ENCODE results near the gene EEPD1.

Gene EEPD1

DNA sequence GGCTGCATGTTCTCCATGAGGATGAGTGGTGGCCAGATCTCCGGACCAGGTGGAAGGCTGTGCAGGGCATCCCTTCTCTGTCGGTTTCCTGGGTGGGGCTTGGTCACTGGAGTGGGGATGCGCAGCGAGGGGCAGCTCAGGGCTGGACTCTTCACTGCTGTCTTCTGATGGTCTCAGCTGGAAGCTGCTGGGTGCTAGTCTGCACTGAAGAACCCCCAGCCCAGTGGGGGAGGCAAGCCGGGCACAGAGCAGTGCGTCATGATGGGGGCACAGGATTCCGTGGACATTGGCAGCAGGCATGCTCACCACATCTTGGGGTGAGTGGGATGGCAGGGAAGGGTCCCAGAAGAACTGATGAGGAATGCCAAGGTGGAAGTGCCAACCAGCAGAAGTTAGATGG is 39.8 kb downstream of the EEPD1 start:
- ChIA-PET CTCF (no interaction called here), POLR2A (no interaction called here)
- no peak for TF ChIP-seq ELF4 (IDR thresholded peaks at IDR 0.05)
- no peak for TF ChIP-seq BHLHE40 (IDR thresholded peaks at IDR 0.05; ENCODE audit: borderline replicate concordance)
- no peak for TF ChIP-seq FOXK2 (IDR thresholded peaks at IDR 0.05)
- no peak for TF ChIP-seq FOXA1 (IDR thresholded peaks at IDR 0.05)
- no peak for TF ChIP-seq HDGF (IDR thresholded peaks at IDR 0.05; ENCODE audit: borderline replicate concordance)
- TF ChIP-seq LEF1 (IDR thresholded peaks at IDR 0.05; ENCODE audit: borderline replicate concordance): no peak
- TF ChIP-seq SP1 (IDR thresholded peaks at IDR 0.05): no peak
- no peak for DNase-seq (ENCODE audit: extremely low spot score)

DNA sequence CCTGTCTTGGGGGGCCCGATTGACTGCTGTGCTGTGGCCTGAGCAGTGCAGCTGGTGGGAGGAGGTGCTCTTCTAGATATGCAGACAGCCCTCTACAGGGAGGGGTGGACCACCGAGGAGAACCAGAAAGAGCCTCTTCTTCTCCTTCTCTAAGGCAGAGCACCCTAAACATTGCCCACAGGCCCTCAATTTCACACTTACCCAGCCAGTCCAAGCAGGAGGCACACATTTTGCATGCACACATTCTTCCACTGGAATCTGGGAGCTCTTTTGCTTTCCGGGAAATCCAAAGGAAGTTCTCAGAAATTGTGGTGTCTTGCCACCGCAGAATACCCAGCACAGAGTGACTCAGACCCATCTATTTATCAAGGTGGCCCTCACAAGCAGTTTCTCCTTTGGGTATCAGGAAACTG is 45.8 kb downstream of the EEPD1 start:
- DNase-seq (ENCODE audit: extremely low spot score): no peak
- POLR2A ChIA-PET: no interaction called here
- TF ChIP-seq ELF4 (IDR thresholded peaks at IDR 0.05) (no peak), FOXA1 (IDR thresholded peaks at IDR 0.05) (no peak), ARNT (IDR thresholded peaks at IDR 0.05) (no peak), BHLHE40 (IDR thresholded peaks at IDR 0.05; ENCODE audit: borderline replicate concordance) (no peak), L3MBTL2 (conservative IDR thresholded peaks at IDR 0.05) (no peak), LEF1 (IDR thresholded peaks at IDR 0.05; ENCODE audit: borderline replicate concordance) (no peak), TARDBP (IDR thresholded peaks at IDR 0.05) (no peak), FOXM1 (IDR thresholded peaks at IDR 0.05; ENCODE audit: borderline replicate concordance) (no peak), CTBP1 (IDR thresholded peaks at IDR 0.05; ENCODE audit: borderline replicate concordance) (no peak), FOXK2 (IDR thresholded peaks at IDR 0.05) (no peak), SUZ12 (IDR thresholded peaks at IDR 0.05) (no peak), SP1 (IDR thresholded peaks at IDR 0.05) (no peak), ZNF384 (IDR thresholded peaks at IDR 0.05) (no peak), HDGF (IDR thresholded peaks at IDR 0.05; ENCODE audit: borderline replicate concordance) (no peak), NFRKB (IDR thresholded peaks at IDR 0.05) (no peak)
- TF ChIP-seq, protein P1, sequence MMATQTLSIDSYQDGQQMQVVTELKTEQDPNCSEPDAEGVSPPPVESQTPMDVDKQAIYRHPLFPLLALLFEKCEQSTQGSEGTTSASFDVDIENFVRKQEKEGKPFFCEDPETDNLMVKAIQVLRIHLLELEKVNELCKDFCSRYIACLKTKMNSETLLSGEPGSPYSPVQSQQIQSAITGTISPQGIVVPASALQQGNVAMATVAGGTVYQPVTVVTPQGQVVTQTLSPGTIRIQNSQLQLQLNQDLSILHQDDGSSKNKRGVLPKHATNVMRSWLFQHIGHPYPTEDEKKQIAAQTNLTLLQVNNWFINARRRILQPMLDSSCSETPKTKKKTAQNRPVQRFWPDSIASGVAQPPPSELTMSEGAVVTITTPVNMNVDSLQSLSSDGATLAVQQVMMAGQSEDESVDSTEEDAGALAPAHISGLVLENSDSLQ (IDR thresholded peaks at IDR 0.05): no peak
- CTCF ChIA-PET: no interaction called here

DNA sequence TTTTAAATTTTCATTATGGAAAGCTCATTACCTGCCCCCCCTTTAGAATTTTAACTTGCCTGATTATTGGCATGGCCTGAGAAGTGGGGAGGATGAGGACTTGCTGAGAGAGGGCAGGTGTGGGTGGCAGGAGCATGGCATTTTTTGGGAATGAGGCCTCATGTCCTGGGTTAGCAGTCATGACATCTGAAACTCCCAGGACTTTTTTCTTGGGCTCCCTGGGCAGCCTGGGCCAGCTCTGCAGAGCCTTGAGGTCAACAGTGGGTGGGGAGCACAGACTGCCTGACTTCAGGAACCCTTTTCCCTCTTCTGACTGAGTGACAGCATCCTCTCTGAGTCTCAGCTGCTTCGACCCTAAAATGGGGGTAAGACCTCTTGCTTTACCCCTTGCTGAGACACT is 46.3 kb downstream of the EEPD1 start:
- POLR2A ChIA-PET: no interaction called here
- no peak for TF ChIP-seq HDGF (IDR thresholded peaks at IDR 0.05; ENCODE audit: borderline replicate concordance)
- TF ChIP-seq LEF1 (IDR thresholded peaks at IDR 0.05; ENCODE audit: borderline replicate concordance): no peak
- no peak for TF ChIP-seq NFRKB (IDR thresholded peaks at IDR 0.05)
- no peak for TF ChIP-seq ZNF384 (IDR thresholded peaks at IDR 0.05)
- TF ChIP-seq, protein P1 (IDR thresholded peaks at IDR 0.05): no peak
- TF ChIP-seq SP1 (IDR thresholded peaks at IDR 0.05): no peak
- no peak for DNase-seq (ENCODE audit: extremely low spot score)
- CTCF ChIA-PET: no interaction called here

DNA sequence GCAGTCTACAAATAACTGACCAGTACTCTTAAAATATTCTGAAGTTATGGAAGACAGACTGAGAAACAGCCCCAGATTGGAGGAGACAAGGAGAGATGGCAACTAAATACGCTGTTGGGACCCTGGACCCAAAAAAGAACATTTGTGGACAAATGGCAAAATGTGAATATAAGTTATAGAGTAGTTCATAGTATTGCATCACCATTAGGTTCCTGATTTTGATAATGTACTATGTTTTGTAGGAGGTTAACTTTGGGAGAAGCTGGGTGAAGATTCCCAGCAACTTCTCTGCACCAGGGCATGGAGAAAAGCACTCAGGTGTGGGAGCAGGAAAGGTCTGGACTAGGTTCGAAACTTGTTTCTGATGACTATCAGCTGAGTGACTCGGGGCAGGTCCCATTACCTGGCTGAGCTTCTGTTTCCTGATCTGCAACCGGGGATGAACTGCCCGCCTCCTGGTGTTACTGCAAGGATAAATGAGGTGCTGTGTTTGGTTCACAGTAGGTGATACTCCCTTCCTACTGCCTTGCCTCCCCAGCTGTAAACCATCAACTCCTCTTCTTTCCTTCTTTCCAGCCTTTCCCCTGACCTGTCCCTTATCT is 48.2 kb downstream of the EEPD1 start:
- ChIA-PET CTCF (no interaction called here), POLR2A (no interaction called here)
- TF ChIP-seq HDGF (IDR thresholded peaks at IDR 0.05; ENCODE audit: borderline replicate concordance) (no peak), FOXK2 (IDR thresholded peaks at IDR 0.05) (no peak), FOXA1 (IDR thresholded peaks at IDR 0.05) (no peak), NFRKB (IDR thresholded peaks at IDR 0.05) (no peak), L3MBTL2 (conservative IDR thresholded peaks at IDR 0.05) (no peak), ELF4 (IDR thresholded peaks at IDR 0.05) (no peak), BHLHE40 (IDR thresholded peaks at IDR 0.05; ENCODE audit: borderline replicate concordance) (no peak), SP1 (IDR thresholded peaks at IDR 0.05) (no peak), SUZ12 (IDR thresholded peaks at IDR 0.05) (no peak), ARNT (IDR thresholded peaks at IDR 0.05) (no peak), CTBP1 (IDR thresholded peaks at IDR 0.05; ENCODE audit: borderline replicate concordance) (no peak), LEF1 (IDR thresholded peaks at IDR 0.05; ENCODE audit: borderline replicate concordance) (no peak)
- TF ChIP-seq, protein P1 (IDR thresholded peaks at IDR 0.05): no peak
- DNase-seq (ENCODE audit: extremely low spot score): no peak

DNA sequence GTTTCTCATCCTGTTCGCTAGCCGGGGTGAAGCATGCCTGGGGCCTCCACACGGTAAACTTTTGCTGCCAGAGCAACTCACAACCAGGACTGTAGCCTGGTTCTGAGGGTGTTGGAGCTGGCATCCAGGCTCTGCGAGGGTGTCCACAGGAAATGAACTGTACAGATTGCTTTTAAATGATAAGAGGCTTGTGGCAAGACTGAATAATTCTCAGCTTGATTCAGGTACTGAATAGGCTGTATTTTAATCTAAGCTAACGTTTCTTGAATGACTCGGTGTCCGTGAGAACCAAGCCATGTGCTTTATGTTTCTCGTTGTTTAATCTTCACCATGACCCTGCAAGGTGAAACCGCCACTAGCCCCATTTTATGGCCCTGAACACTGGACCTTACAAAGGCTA is 49.3 kb downstream of the EEPD1 start:
- ChIA-PET CTCF (no interaction called here), POLR2A (no interaction called here)
- DNase-seq (ENCODE audit: extremely low spot score): no peak
- TF ChIP-seq, protein P1 (IDR thresholded peaks at IDR 0.05): no peak
- TF ChIP-seq ELF4 (IDR thresholded peaks at IDR 0.05) (no peak), ARNT (IDR thresholded peaks at IDR 0.05) (no peak), SP1 (IDR thresholded peaks at IDR 0.05) (no peak), HDGF (IDR thresholded peaks at IDR 0.05; ENCODE audit: borderline replicate concordance) (no peak)

DNA sequence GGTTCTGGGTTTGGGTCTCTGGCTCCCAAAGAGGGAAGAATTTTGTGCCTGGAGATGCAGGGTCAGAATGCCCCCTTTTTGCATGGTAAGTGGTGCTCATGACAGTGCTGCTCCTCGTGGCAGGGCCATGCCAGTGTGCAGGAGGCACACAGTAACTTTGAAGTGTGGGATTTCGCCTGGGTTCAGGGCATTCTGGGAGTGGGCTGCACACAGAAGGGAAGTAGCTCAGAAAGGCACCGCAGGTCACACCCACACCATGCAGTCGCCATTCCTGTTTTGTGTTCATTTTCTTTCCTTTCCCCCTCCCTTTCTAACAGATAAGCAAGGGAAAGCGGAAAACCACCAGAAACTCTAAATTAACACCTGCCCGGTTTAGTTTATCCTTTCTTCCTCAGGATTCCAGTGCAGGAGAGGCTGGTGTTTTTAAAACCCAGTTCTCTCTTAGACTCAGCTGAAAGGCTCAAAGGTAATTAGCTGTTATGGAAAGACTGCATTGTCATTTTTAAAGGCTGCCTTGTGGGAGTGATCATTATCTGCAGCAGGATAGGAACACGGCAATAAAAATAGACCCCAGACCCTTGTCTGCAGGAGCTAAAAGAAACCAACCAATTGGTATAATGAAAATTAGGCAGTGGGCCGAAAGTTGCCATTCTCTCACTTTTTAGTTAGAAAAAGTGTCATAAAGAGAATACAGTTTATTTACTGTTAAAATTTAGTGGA is 50.2 kb downstream of the EEPD1 start:
- TF ChIP-seq SUZ12 (IDR thresholded peaks at IDR 0.05): no peak
- TF ChIP-seq, protein P1 (IDR thresholded peaks at IDR 0.05): no peak
- no peak for DNase-seq (ENCODE audit: extremely low spot score)
- ChIA-PET POLR2A (no interaction called here), CTCF (interaction anchor here (0.6 kb wide), 2 partner anchors 31 to 177 kb away, joined by 3 to 9 read pairs; no protein-coding TSS in a partner anchor)

All from HEK293T (cell line).